GM21360 (cell line): ENCODE data around the gene YEATS4.

Source experiments
- ATAC-seq: cut with Tn5 transposase; IDR thresholded peaks from one replicate; pipeline ENCODE4 v1.9.1; 2021; ENCODE audit warnings: mild to moderate bottlenecking, moderate library complexity; ENCODE audit not compliant: unreplicated experiment

Gene YEATS4

GRCh38 chr12:69341328-69341727, 18.2 kb upstream of the YEATS4 start:
- no peak for ATAC-seq

GRCh38 chr12:69342421-69342820, 17.1 kb upstream of the YEATS4 start:
- ATAC-seq: no peak

- ATAC-seq: no peak
These were observed 16.2 kb upstream of the YEATS4 start for GRCh38 chr12:69343357-69343756.

- ATAC-seq: no peak
These were observed 15.5 kb upstream of the YEATS4 start for GRCh38 chr12:69343885-69344612.

GRCh38 chr12:69345077-69345476, 14.5 kb upstream of the YEATS4 start:
- ATAC-seq: no peak

GRCh38 chr12:69345742-69346141, 13.8 kb upstream of the YEATS4 start:
- no peak for ATAC-seq

- ATAC-seq: no peak
These were observed 11.2 kb upstream of the YEATS4 start, which contains the start of gene LYZ for GRCh38 chr12:69348162-69348938. Gene LYZ (plus strand): TSS chr12:69348381. CDS start chr12:69348409, 28 bp downstream.

- ATAC-seq: no peak
These were observed 9.4 kb upstream of the YEATS4 start for GRCh38 chr12:69350002-69350626.

- ATAC-seq: no peak
These were observed 8.8 kb upstream of the YEATS4 start for GRCh38 chr12:69350777-69351176.

- ATAC-seq: no peak
These were observed 7.9 kb upstream of the YEATS4 start for GRCh38 chr12:69351462-69352236.

- no peak for ATAC-seq
These were observed 6.6 kb upstream of the YEATS4 start for GRCh38 chr12:69352904-69353303.

- no peak for ATAC-seq
These were observed 5.4 kb upstream of the YEATS4 start for GRCh38 chr12:69354172-69354555.

- no peak for ATAC-seq
These were observed 4.9 kb upstream of the YEATS4 start for GRCh38 chr12:69354556-69355187.

GRCh38 chr12:69355363-69356028, 4.0 kb upstream of the YEATS4 start:
- ATAC-seq: no peak

GRCh38 chr12:69360348-69360672, 767 bp downstream of the YEATS4 start:
- no peak for ATAC-seq

GRCh38 chr12:69366796-69367195, 7.3 kb downstream of the YEATS4 start:
- ATAC-seq: no peak

- no peak for ATAC-seq
These were observed 8.6 kb downstream of the YEATS4 start for GRCh38 chr12:69368171-69368570.

GRCh38 chr12:69383074-69383473, 23.5 kb downstream of the YEATS4 start:
- no peak for ATAC-seq

- no peak for ATAC-seq
These were observed 25.5 kb downstream of the YEATS4 start for GRCh38 chr12:69385038-69385437.

GRCh38 chr12:69386921-69387320, 27.4 kb downstream of the YEATS4 start:
- no peak for ATAC-seq
